SKM-1 (cell line): ENCODE results near the gene BCL11B.

Experiments
- DNase-seq: peaks from one replicate; lab custom pipeline; 2025; ENCODE audit not compliant: unreplicated experiment; lab: John Stamatoyannopoulos, UW

The BCL11B gene

DNA sequence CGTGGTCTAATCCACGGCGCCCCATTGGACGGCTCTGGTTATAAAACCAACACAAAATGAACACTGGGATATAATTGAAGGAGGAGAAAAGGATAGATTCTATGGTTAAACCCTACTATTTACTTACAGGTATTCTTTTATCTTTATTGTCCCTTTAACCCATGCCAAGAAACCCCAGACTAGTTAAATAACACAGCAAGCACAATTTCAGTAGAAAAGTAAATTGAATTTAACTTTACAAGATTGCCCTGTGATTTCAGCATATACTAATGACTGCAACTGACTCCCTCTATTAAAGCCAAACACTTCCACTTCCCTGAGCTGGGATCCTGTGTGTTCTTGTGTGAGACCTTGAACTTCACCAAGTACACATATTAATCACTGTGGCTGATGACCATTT is 45.3 kb downstream of the BCL11B start:
- no peak for DNase-seq

DNA sequence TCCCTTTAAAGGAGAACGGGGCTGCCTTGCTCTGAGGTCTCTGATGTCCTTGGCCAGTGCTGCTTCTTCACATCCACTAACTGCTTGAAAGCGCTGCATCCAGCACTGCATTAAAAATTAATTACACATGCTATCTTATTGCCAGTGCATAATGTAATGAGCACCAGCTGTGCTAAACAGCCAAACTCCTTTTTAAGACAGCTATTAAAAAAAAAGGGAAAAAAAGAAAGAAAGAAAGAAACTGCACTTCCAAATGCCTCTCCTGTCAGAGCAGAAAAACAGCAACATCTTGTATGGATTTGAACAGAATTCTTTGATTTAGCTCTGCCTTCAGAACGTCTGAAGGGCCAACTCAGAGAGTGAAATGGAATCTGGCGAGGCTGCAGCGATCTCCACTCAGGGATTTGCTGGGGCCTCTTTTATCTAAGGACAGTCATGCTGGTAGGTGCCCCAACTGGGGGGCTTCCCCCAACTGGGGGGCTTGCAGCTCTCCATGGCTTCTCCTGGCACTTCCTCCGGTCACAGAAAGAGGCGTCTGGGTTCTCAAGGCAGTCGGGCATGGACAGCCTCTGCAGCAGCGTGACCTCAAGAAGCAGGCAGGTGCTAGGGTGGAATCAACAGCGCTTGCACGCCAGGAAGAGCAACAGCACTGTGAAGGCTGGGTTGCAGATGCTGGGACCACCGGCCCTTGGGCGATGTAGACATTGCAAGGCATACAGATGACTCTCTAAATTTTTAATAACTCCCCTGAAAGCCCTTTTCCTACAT is 46.4 kb downstream of the BCL11B start:
- no peak for DNase-seq

DNA sequence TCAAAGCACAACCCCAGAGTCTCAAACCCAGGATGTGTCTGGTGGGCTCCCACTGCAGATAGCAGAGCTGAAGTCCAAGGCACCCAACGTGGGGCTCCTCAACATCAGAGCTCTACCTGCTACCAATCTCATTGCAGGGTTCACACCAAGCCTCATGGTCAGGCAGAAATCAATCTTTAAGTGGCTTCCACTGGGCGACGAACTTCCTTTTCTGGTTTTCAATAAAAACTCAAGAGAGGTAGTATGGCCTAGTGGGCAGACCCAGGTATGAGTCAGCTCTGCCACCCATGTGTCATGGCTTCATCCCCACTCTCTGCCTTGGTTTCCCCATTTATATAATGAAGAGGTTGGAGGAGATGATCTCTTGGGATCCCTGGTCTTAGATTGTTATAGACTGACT is 47.0 kb downstream of the BCL11B start:
- DNase-seq, result no peak

DNA sequence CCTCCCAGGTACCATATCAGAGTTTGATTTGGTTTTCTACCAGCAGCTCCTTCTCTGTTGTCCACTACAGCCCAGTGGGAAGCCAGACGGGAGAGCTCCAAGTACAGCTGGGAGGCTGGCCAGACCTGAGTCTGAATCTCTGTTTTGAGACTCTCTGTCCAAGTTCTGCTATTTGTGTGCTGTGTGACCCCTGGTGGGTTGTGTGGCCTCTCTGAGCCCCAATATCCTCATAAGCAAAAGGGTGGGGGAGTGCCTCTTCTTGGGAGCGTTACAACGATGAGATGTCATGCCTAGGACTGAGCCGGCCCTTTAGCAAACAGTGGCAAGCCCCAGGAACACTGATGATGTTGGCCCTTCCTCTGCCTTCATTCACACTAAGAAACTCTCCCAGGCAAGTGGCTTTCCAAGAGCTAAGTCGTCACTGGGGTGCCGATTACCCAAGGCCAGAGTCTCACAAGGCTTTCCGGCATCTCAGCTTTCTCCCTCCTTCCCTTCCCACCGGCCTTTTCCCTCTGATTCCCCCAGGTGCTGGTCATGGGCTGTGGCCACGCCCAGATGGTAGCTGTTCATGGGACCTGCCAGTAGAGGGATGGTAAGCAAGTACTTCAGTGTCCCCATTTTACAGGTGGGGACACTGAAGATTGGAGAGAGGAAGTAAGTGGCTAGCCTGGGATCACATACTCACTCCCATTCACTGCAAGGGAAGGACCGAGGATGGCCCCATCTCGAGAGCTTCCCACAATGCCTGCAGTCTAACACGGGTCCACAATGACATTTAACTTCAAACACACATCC is 47.7 kb downstream of the BCL11B start:
- DNase-seq, result no peak

DNA sequence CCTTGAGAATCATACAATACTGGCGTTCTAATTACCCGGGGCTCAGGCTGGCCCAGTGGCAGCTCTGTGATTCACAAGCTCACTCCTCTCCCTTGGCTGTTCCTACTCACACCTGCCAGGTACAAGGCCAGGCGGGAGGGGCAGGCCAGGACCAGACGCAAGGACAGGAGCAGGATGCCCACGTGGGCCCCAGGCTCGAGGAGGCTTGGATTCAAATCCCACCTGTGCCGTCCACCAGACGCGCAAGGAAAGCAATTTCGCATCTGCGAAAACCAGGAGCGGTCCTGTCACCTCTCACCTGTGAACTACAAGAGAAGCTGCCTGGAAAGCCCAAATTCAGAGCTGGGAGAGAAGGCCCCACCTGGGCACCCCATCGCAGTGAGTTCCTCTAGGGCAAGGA is 50.6 kb downstream of the BCL11B start:
- no peak for DNase-seq

DNA sequence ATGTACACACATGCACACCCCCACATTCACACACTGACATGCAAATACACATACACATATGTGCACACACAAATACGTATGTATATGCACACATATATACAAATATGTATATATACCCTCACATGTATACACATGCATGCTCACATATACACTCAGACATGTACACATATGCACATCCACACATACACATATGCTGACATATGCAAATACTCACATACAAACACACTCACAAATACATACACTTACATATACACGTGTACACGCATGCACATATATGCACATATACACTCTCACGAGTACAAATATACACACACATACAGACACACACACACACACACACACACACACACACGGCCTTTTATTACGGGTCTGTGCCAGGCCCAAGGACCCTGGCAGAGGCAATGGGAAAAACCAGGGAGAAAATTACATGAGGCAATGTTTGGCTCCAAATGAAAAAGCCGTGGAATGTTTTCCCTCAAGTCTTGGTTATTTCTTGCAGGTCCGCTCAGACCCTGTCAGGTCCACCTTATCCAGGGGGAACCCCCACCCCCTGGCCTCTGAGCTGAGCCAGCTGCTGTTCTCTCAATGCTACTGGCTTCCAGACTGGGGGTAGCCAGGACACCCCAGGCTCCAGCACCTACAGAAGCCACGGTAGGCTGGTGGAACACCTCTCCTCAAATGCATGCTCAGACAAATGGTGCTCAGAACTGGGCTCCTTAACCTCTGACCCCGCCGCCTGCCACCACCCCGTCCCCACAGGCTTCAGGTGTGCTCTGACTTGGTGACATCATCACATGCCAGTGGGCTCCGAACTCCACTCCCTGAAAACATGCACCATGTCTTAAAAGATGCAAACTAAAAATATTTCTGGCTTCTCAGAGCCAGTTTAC is 54.7 kb downstream of the BCL11B start:
- DNase-seq, result no peak

DNA sequence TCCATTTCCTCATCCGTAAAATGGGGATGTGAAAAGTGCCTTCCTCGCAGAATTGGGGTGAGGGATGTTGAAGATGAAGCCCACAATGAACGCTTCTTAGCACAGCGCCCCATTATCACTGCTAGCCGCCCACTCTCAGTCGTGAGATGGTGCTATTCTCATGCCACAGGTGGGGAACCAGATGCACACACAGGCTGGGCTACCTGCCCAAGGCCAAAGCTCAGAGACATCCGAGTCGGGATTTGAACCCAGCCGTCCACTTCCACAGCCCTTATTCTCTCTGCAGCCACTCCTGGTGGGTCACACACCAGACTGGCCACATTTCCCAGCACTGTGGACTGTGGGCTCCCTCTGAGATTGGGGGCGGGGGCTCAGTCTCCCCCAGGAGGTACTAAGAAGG is 55.8 kb downstream of the BCL11B start:
- no peak for DNase-seq

DNA sequence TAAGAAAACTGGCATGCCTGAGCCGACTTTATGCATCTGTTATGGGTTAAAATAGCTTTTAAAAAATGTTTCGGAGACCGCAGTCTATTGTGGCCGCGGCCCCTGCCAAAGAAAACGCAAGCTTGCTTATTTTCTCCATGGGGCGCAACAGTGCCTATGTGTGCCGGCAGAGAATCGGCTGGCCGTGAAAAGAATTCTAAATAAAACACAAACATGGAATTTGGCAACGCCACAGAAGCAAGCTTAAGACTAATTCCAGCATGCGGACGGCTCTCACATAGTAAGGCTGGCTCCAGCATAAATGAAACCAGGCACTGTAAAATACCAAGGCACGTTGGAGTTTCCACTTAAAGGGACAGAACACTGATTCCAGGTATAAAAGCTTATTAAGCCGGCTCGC is 56.7 kb downstream of the BCL11B start:
- DNase-seq, result no peak

DNA sequence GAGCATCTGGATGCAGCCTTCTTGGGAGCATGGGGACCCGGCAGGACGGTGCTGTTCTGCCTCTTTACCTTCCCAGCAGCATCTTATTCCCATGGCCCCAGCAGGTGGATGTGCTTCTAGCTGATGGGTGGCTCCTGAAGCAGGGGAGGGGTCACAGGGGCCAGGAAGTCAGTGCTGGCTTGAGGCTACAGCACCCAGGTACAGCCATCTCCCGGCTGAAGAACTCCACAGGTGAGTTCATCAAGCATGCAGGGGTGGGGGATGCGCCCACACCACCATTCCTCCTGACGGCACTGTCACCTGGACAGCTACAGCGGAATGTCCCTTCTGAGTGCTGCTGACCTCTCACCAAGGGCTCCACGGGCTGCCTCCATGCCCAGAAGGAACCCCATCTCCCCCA is 57.3 kb downstream of the BCL11B start:
- no peak for DNase-seq

DNA sequence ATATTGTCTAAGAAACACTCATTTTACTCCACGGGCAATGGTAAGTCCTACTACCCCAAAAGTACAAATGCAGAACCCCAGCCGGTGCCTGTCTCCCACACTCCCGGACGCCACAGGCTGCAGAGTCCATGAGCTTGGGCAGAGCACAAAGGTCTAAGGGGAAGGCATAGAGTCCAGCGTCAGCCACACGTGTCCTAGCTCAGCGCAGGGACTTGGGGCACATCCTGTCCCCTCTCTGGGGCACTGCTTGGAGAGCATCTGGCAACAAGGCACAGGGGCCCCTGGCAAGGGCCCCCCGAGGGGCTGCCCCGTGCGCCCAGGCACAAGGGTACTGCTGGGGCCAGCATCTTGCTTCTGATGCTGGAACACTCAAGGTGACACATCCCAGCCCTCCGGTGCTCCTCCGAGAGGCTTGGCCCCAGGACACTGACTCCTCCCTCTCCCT is 58.4 kb downstream of the BCL11B start:
- no peak for DNase-seq

DNA sequence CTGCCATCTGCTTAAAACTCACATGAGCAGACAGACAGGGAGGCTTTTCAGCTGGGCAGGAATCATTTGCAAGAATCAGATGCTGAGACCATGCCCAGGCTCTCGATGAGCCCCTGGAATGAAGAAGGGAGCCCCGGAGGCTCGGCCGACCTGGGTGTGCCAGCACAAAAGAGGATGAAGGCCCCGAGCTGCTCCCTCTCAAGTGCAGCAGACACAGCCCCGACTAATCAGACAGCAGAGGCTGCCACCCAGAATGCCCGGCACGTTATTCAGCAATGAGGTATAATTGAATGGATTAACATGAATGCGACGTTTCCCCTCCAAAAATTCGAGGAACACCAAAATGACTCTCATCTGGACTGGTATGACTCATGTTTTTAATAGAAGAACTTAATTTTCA is 58.9 kb downstream of the BCL11B start:
- no peak for DNase-seq

DNA sequence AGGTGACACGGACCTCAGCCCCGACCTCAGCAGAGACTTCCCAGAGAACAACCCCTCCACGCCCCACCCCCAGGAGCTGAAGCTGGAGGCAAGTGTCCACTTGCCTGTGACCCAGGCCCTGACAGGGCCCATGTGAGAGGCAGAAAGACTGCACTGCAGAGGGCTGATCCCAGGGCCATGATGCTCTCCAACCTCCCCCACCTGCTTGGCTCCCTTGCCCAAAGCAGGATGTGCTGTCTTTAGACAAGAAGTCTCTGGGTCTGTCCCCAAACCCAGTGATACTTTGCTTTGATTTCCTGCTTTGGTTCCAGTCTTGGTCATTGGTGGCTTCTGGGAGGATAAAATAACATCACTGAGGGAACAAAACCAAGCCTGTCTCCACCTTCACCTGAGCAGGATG is 59.4 kb downstream of the BCL11B start:
- no peak for DNase-seq

DNA sequence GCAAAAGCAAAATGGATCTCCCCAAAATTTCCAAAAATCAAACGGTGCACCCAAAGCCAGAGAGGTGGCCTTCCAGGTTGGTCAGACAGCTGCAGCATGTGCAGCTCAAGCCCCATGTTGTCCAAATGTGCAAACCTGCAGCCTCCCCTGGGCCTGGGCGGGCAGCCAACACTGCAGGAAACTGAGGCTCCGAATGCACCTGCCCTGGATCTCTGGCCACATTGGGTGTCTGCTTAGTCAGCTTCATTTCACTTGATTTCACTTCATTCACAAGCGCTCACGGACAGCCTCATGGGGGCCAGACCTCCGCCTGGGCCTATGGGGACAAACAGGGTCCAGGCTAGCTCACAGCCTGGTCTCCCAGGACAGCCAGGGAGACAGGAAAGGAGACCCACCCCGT is 59.8 kb downstream of the BCL11B start:
- no peak for DNase-seq

DNA sequence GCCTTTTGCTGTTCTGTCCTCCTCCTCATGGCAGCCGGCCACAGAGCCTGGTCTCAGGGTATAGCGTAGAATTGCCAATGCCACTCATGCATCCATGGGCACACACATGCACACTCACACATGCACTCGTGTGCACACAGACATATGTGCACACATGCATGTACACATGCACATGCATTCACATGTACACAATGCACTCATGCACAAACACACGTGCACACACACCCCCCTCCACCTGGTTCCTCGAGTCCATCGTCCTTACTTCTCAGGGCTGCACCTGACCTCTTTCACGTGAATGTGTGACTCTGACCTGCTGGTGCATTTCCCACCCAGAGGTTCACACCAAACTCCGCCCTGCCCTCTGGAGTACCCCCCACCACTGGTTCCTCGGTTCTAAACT is 60.6 kb downstream of the BCL11B start:
- no peak for DNase-seq

DNA sequence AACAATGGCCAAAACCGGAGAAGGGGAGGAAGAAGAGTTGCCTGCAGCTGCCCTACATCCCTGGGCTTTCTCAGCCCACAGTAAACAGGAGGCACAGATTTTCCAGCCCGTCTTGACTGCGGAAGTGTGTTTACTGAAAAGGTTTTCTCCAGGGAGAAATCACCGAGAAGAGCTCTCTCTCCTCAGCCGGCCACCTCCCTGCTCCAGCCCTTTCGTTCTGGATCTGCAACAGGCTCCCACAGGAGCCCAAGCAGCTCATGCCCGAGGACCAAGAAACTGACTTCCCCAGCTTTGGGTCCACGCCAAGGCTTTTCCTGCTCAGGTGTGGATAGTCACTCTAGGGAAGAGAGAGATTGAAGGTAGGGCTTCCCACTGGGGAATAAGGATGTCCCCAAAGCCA is 61.7 kb downstream of the BCL11B start:
- no peak for DNase-seq

DNA sequence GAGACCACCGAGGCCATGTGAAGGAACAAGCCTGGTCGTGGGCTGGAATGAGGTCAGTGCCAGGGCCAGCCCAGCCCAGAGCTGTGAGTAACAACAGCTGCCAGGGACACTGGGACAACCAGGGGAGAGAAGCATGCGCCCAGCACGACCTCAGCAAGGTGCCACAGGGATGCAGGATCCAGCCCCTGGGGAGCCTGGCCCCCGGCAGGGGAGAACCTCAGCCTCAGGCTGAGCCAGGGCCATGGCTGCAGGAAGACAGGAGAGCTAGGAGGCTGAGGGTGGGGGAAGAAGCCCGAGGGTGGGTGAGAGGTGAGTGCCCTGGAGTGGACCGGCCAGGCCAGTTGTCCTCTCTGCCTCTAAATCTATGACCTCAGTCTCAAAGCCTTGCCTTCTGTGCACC is 62.6 kb downstream of the BCL11B start:
- DNase-seq, result no peak

DNA sequence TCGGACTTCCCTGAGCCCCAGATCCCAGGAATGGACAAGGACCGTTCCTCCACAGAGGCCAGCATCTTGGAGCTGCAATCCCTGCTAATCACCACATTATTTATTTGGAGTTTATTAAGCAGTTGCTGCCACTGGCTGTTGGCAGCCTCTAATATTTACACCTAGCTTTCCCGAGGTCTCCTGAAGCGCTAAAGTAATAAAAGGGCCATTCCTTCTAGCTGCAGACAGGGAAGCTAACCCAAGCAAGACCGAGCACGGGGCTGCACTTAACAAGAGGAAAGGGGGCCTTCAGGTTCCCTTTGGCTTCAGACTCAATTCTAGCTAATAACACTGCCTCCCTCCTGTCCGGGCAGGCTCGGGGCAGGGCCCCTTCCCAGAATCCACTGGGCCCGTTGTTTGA is 63.7 kb downstream of the BCL11B start:
- no peak for DNase-seq

DNA sequence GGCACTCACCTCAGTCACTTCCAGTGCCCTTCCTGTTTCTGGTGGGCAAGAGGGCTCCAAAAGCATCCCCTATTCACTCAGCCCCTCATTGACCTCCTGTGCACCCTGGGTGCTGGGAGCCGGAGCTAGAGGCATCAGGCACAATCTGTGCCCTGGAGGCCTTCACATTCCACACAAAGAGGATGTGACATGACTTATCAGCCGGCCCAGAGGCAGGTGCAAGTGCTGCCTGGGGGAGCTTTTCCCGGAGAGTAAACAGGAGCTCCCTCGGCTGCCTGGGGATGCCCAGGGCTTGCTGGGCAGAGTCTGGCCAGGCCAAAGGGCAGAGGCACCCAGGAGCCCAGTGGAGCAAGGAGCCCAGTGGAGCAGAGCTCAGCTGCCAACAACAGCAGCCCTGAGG is 64.5 kb downstream of the BCL11B start:
- DNase-seq, result no peak

DNA sequence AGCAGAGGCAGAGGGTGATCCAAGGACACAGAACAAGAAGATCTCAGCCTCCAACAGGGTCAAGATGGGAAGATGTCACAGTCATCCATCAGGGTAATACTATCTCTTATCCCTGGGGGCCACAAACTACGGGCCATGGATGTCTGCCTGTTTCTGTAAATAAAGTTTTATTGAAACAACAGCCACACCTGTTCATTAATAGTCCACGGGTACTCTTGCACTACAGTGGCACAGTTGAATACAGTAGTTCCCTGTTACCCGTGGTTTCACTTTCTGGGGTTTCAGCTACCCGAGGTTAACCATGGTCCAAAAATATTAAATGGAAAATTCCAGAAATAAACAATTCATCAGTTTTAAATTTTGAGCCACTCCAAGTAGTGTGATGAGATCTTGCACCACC is 65.9 kb downstream of the BCL11B start:
- no peak for DNase-seq

DNA sequence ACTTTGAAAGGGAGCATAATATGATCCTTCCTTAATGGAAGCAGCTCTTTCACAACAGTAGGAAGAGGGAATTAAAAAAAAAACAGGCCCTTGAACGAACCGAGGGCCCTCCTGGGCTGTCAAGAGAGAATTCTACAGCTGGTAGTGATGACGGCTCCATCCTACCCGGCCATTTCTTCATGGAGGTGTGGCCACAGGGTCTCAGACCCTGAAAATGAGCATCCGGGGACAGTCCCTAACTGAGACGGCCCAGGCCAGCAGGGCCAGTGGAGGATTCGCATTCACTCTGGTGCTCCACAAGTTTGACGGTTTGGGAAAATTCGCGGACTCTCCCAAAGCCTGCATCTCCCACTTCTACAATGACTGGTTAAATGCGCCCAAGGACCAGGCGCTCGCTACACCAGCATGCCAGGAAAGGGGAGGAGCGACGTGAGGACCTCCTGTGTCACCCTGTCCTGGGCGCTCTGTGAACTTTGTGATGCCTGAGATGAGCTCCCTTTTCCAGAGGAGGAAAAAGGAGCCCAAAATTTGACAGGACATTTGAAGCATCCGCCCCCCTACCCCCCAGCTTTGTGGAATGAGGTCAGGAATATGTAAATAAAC is 66.8 kb downstream of the BCL11B start:
- DNase-seq, result no peak

DNA sequence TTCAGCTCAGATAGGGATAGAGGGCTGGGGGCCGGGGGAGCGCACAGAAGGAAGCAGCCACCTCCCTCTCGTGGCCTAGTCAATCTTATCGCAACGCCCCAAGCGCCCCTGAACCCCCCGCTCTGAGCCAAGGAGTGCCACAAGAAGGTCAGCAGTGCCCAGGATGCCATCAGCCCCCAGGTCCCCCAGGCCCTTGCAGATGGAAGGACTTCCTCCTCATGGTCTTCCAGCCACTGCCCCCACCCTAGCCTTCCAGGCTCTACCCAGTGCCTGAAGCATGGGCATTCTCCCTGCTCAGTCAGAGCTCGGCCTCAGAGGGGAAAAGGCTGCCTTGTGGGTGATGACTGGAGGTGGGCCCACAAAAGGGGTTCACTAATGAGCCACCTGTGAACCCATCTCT is 68.2 kb downstream of the BCL11B start:
- DNase-seq, result no peak
